ENCODE data around the gene SVEP1.

DNA sequence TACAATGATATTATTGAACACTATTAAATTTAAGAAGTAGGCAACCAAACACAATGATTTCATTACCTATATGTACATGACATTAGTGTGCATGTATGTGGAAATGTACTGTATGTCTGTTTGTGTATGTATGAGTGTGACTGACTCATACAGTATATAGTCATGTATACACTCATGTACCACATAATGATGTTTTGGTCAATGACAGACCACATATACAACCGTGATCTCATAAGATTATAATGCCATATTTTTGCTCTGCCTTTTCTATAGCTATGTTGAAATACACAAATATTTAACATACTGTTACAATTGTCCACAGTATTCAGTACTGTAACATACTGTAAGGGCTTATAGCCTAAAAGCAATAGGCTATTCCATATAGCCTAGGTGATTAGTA lies 19.7 kb downstream of the SVEP1 start:
- TF ChIP-seq SP1 (IDR thresholded peaks at IDR 0.05) (no peak), TARDBP (IDR thresholded peaks at IDR 0.05) (no peak), FOXA1 (IDR thresholded peaks at IDR 0.05) (no peak), FOXM1 (IDR thresholded peaks at IDR 0.05; ENCODE audit: borderline replicate concordance) (no peak)
- TF ChIP-seq, protein P1, sequence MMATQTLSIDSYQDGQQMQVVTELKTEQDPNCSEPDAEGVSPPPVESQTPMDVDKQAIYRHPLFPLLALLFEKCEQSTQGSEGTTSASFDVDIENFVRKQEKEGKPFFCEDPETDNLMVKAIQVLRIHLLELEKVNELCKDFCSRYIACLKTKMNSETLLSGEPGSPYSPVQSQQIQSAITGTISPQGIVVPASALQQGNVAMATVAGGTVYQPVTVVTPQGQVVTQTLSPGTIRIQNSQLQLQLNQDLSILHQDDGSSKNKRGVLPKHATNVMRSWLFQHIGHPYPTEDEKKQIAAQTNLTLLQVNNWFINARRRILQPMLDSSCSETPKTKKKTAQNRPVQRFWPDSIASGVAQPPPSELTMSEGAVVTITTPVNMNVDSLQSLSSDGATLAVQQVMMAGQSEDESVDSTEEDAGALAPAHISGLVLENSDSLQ (IDR thresholded peaks at IDR 0.05), result no peak

All from HEK293T (cell line).